Kidney tubule cell (primary cell): ENCODE results near the gene SCAI.
A peak's percentile ranks its signal among the peaks of the same experiment; 100 is the strongest.
"Not testable (repeated sequence)": the region's sequence is repeated elsewhere in the genome, so short reads cannot be mapped to it uniquely, and the experiment has no call there.

Experiments used
- DNase-seq: peaks from one replicate; pipeline ENCODE4 v3.0.0-alpha.2; 2018; ENCODE audit warnings: low spot score

SCAI gene

DNA sequence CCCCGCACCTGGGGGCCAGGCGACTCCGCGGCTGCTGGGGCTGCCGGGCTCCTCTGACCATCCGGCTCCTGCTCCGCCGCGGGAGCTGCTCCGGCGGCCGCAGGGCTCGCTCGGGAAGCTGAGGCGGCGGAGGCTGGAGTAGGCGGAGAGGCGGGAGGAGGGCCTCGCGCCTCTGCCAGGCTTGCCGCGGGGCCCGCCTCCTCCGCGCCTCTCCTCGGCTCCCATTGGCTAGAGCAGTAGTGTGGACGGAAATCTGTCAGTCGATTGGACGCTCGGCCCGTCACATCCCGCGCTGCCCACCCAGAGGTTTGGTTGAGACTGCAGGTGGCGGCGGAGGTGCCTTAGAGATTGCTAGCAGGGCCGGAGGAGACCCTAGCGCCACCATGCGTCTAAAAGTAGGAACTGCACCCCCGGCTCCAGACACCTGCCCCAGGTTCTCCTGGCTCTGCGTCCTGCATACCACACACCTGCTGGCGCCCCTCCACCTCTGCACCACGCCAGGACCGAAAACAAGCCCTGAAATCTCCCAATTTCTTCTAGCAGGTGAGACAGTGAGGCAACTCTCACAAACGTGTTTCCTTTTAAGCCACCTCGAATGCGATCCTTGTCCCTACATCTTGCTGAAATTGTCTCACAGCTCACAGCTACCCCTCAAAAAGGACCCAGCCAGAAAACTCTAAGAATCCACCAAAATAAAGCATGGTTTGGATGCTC, at the start of gene SCAI:
SCAI (minus strand) TSS at position 152 of the 714 bp plus-strand sequence; CDS start at position 61, 91 bp downstream.
- peak; percentile 99 for DNase-seq

DNA sequence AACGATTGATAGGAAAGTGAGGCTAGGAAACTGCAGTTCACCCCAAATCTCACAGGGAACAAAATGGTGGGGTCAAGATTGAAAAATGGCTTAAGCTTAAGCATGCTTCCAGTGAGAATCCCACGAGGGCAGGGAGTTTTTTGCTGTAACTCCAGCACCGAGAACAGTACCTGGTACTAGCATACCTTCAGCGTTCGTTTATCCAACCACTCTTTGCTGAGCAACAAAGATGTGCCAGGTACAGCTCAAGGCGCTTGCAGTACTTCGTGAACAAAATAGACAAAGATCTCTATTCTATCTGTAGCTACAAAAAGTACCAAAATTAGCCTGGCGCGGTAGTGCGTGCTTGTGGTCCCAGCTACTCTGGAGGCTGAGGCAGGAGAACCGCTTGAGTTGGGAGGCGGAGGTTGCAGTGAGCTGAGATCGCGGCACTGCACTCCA, 47.1 kb upstream of the SCAI start:
- DNase-seq = peak; percentile 29

DNA sequence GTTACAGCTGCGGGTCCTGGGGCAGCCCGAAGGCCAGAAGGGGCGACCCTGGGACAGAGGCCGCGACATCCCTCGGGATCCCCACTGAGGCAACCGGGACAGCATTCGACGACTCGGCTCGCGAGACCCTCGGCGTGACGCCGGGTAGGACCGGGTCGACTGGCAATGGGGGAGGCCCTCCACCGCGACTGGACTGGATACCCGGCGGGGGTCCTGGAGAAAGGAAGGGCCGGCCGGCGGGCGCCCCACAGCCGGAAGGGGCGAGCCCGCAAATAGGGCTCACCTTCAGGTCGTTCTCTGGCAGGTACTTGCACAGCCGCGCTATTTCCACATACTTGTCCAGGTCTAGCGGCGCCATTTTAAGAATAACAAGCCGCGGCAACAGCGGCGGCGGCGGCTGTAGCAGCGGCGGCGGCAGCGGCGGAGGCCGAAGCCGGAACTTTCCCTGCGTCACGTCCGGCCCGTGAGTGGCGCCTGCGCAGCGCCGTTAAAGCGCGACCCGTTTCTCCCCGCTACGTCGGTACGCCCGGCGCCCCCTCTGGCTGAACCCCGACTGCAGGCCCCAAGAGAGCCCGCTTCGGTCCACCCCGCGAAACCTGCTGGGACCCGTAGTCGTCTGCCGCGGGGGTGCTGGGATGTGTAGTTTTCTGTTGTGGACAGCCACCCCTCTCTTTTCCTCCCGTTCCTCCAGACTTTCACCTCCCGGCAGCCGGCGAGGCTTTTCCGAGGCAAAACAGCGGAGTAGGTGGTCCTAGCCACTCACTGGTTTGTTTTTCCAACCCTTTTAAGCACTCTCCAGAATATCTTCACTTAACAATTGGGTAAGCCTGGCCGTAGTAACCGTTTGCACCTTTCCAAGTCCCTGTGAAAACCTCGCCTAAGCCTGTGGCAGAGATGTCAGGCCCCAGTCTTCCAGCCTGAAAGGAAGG, 46.3 kb upstream of the SCAI start, which contains the start of gene PPP6C:
PPP6C (minus strand) TSS at position 443 of the 929 bp plus-strand sequence; CDS start at position 358, 85 bp downstream.
- peak; percentile 95 for DNase-seq

DNA sequence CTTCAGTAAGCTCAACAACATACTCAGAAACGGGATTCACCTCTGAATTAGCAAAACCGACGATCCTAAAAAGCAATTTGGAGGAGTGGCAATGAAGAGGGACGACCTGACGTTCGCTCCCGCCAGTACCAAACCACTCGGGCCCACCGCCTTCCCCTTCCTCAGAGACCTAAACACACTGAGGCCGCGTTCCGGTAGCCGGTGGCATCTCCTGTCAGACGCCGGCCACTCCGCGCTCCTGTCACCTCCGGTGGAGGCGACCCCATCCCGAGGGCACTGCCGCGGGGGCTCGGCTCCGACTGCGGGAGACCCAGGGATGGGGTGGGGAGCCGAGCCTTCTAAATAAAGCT, 45.7 kb upstream of the SCAI start:
- DNase-seq = no peak

DNA sequence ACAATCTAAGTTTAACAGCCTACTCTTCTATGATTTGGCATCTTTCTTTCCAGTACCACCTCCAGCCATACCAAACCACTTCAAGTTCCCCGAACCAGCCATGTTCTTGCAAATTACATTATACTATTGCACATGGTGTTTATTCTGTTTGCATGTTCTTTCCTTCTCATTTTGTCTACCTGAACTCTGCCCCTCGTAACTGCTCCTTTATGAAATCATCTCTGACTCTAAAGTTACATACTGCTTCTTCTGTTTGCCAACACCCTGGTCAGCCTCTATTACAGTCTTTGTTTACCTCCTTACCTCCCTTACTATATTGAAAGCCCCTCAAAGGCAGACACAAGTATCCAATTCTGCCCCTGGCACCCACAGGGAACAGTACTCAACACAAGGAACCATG, 40.2 kb upstream of the SCAI start:
- DNase-seq = no peak

DNA sequence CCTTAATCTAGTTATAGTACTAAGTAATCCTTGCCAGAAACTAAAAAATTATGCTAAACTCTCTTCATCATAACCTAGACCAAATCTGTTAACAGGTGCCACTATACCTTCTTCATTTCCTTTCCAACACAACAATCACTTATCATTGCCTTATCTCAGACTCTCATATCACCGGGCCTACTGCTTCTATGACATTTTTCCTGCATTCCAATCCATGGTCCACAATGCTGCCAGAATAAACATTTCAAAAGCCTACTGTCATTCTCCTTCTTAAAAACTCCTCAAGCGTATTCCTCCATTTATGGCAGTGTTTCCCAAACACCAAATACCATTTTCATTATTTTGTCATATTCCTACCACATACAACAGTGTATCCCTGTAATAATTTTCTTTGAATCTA, 39.7 kb upstream of the SCAI start:
- DNase-seq = peak; percentile 21

DNA sequence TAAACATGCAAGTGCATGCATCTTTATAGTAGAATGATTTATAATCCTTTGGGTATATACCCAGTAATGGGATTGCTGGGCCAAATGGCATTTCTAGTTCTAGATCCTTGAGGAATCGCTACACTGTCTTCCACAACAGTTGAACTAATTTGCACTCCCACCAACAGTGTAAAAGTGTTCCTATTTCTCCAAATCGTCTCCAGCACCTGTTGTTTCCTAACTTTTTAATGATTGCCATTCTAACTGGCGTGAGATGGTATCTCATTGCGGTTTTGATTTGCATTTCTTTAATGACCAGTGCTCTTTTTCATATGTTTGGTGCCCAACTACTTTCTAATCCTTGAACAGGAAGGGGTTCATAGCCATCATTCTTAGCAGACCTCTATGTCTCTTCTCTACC, 38.4 kb upstream of the SCAI start:
- not testable (repeated sequence) for DNase-seq

DNA sequence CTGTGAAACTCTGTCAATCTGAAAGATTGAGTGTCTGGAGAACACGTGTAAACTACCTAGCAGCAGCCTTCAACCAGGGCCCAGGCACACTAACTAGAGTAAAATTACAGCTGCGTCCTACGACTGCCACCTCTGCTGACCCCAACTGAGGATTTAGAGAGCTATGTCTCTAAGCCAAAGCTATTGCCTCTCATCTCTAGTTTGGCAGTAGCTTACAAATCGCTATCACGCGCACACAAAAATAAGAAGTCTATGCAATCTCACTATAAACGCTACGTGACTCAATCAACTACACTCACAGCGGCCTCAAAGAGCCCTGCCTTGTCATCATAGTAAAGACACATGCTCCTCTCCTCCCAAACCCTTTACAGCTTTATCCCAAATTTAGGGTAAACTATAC, 37.5 kb upstream of the SCAI start:
- DNase-seq = no peak

DNA sequence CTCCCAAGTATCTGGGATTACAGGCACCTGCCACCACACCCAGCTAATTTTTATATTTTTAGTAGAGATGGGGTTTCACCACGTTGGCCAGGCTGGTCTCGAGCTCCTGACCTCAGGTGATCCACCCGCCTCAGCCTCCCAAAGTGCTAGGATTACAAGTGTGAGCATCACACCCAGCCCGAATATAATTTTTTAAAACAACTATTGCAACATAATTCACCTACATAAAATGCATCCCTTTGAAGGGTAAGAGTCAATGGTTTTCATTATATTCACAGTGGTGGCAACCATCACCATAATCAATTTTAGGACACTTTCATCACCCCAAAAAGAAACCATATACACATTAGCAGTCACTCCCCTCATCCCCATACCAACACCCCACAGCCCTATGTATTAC, 36.4 kb upstream of the SCAI start:
- not testable (repeated sequence) for DNase-seq

DNA sequence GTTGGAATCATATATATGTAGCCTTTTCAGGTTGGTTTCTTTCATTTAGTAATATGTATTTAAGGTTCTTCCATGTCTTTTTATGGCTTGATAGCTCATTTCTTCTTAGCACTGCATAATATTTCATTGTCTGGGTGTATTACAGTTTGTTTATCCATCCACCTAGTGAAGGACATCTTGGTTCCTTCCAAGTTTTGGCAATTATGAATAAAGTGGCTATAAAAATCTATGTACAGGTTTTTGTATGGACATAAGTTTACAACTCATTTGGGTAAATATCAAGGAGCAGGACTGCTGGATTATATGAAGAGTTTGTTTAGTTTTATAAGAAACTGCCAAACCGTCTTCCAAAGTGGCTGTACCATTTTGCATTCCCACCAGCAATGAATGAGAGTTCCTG, 34.6 kb upstream of the SCAI start:
- no peak for DNase-seq

DNA sequence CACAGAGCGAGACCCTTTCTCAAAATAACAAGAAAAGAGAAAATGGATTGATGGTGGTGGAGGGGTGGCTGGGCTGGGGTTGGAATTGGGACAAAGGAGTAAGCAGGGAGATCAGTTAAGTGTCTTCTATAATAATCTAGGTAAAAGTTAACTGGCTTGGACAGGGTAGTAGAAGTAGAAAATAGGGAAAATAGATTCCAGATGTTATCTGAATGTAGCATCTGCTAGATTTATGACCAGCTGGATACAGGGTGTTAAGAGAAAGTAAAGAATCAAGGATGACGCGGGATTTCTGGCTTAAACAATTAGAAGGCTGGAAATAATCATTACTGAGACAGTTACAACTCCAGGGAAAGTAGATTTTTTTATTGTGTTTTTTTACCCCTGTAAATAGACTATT, 33.3 kb upstream of the SCAI start:
- DNase-seq = no peak

DNA sequence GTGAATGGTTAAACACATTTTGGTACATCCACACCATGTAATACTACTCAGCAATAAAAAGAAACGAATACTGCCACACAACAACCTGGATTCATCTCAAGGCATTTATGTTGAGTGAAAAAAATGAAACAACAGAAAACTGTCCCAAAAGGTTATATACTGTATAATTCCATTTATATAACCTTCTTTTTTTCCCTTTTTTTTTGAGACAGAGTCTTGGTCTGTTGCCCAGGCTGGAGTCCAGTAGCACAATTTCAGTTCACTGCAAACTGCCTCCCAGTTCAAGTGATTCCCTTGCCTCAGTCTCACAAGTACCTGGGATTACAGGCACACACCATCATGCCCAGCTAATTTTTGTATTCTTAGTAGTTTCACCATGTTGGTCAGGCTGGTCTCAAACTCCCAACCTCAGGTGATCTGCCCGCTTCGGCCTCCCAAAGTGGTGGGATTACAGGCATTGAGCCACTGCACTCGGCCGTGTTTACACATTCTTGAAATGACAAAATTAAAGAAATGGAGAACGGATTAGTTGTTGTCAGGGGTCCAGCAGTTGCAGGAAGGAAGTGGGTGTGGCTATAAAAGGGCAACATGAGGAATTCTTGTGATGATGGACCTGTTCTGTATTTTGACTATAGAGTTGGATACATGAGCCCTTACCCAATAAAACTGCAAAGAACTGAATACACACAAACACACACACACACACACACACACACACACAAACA, 28.9 kb upstream of the SCAI start:
- DNase-seq = no peak

DNA sequence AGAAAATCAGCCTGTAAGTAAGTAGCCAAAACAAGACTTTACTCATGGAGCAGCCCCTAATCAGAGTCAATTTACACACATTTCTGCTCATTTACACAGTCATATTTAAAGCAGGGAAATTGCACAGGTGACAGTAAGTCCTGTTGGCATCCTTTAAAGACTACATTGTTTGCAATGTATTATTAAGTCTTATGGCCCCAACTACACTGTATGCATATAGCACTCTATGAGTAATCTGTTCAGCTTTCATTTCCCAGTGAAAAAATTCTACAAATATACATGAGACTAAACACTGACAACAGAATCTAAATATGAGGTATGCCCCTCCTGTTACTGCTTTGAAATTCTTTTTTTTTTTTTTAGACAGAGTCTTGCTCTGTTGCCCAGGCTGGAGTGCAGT, 26.6 kb upstream of the SCAI start:
- no peak for DNase-seq

DNA sequence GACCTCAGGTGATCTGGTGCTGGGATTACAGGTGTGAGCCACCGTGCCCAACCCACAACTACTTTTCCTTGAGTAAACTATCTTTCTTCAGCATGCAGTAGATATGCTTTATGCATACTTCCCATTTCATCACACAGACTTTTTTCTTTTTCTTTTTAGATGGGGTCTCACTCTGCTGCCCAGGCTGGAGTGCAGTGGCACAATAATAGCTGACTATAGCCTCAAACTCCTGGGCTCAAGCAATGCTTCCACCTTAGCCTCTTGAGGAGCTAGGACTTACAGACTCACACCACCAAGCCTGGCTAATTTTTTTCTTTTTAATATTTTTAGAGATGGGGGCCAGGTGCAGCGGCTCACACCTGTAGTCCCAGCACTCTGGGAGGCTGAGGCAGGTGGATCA, 23.4 kb upstream of the SCAI start:
- no peak for DNase-seq

DNA sequence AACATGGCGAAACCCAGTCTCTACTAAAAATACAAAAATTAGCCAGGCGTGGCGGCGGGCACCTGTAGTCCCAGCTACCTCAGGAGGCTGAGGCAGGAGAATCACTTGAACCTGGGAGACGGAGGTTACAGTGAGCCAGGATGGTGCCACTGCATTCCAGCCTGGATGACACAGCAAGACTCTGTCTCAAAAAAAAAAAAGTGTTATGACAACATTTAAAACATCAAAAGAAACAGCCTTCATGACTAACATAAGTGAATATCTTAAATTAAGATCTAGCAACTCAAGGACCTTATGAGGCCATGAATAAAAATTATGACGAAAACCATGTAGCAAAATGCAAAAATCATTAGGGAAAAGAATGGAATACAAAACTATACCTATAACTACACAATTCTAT, 19.6 kb upstream of the SCAI start:
- peak; percentile 27 for DNase-seq

DNA sequence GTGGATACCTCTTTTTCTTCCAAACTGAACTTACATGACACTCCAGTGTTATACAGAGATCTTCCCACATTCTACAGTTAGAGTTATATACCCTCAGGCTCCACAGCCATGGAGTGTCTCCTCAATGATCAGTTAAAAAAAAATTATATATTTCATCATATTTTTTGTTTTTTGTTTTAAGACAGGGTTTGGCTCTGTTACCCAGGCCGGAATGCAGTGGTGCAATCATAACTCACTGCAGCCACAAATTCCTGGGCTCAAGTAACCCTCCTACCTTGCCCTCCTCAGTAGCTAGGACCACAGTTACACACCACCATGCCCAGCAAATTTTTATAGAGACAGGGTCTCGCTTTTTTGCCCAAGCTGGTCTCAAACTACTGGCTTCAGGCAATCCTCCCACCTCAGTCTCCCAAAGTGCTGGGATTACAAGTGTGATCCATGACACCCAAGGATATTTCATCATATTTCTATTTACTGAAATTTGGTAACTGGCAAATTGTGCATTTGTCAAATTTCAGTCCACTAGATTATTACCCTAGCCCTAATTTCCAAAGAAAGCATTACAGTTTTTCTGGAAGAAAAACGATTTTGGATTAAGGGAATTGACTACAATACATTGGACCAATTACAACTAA, 18.1 kb upstream of the SCAI start:
- no peak for DNase-seq

DNA sequence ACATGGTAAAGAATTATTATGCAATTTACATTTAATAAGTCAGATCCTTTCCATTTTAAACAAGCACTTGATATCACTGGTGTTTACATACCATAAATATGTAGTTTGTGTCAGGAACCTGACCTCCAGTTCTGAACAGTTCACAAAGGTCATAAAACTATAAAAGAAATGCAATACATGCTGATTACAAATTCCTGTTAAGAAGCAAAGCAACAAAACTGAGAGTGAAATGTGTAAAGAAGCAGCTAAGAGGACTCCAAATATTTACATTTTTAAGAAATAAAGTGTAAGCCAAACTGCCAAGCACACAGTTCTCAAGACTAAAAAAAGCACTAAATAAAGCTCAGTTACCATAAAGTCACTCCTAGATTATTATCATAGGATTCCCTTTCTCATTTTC, 17.4 kb upstream of the SCAI start:
- DNase-seq = no peak

DNA sequence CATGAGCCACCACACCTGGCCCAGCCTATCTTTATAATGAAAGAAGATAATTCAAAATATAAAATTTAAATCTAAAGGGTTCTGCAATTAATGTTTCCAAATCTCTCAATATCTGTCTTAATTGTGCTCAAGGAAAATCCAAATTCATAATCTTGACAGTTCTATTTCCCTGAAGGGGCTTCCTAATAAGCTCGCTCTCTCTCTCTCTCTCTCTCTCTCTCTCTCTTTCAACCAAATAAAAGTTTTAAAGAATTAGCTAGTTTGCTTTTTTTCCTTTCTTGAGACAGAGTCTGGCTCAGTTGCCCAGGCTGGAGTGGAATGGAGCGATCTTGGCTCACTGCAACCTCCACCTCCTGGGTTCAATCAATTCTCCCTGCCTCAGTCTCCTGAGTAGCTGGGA, 13.2 kb upstream of the SCAI start:
- DNase-seq = no peak

DNA sequence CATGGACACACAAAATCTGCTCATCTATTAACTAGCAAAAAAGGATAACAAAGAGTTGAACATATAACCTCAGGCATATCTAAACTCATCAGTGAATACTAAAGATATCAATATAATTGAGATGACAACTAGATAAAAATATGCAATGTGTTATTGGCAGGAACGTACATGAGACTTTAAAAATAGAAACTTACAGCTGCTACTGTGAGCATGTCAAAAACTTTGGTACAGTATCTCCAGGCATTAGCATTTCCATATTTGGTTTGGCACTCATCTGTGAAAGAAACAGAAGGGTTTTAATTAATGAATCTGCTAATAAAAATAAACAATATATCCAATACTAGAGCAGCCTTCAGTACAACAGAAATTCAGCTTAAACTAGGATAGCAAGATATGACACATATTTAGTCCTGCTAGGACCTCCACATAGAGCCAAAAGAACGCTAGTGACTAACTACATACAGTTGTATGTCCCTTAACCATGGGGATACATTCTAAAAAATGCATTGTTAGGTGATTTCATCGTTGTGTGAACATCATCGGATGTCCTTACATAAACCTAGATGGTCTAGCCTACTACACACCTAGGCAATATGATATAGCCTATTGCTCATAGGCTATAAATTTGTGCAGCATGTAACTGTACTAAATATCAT, 10.5 kb upstream of the SCAI start:
- DNase-seq = no peak

DNA sequence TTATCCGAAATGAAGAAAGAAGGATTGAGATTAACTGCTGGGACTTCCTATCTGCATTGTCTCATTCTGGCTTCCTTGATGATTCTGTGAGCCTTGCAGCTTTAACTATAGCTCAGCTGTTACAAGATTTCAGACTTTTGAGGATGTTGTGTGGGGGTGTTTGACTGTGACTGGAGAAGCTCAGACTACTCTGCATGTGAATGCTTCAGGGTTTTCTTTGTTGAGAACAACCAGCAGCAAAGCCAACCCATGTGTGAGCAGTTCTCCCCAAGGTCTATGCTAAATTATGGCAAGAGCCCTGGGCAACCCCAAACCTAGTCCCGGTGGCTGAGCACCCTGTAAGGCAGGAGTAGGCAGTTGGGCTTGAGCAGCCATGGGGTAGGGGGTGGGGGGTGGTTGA, 8.4 kb upstream of the SCAI start:
- no peak for DNase-seq
